Pancreas (tissue), 10 donors: ENCODE data around the gene BST1. TPM values are rescaled to one million over a fixed set of nuclear protein-coding genes. Genes with fewer than 3 reads are reported as not detected.
A peak's percentile ranks its signal among the peaks of the same experiment; 100 is the strongest.

ENCODE experiments used
- ATAC-seq, 4 donors: fragments of 200-7000 bp; cut with Tn5 transposase; one replicate each; pipeline versions ENCODE4 v1.8.0 to v1.9.1; 2020; ENCODE audit warnings: mild to moderate bottlenecking in 4 of 4, moderate library complexity in 4 of 4
- DNase-seq, 6 donors: peaks; one replicate each; pipeline ENCODE4 v3.0.0-alpha.2; 2020
- FAIRE-seq: peaks from 2 replicates; lab custom pipeline; 2012; peaks lifted over from hg19 to GRCh38; lab: Jason Lieb, UNC
- H3K27ac ChIP-seq, 4 donors: fragments of 200-600 bp; sonication (generic); 1 replicate in 3 of 4; 2 replicates in 1 of 4; pipeline versions ENCODE4 v1.5.0 to v1.8.0; 2020
- H3K27me3 ChIP-seq, 4 donors: fragments of 200-600 bp; one replicate each; pipeline ENCODE4 v1.8.0; 2021
- H3K36me3 ChIP-seq, 3 donors: fragments of 200-600 bp; sonication (generic) in 1 of 3; one replicate each; pipeline versions ENCODE4 v1.5.0 to v1.8.0; 2020 to 2021
- H3K4me1 ChIP-seq, 3 donors: fragments of 200-600 bp; one replicate each; pipeline ENCODE4 v1.8.0; 2021
- H3K4me3 ChIP-seq, 4 donors: fragments of 200-600 bp; sonication (generic) in 2 of 4; one replicate each; pipeline versions ENCODE4 v1.5.0 to v1.8.0; 2020 to 2021
- H3K9me3 ChIP-seq, 4 donors: fragments of 200-600 bp; one replicate each; pipeline ENCODE4 v1.8.0; 2021
- CTCF ChIP-seq, 4 donors: fragments of 200-600 bp; sonication (generic) in 3 of 4; IDR thresholded peaks; one replicate each; pipeline versions ENCODE4 v1.5.0 to v1.8.0; 2021; ENCODE audit warnings: antibody characterized with exemption in 4 of 4
- WGBS, 2 donors: extraction: QIAGEN DNeasy Blood & Tissue Kit; methylation state at CpG; one replicate each; pipeline ENCODE4 v1.1.7; 2013; 5-methylcytosine and 5-hydroxymethylcytosine counted together
- intact Hi-C, 3 donors: fragments of 100-400 bp; cut with DNase I; formaldehyde crosslinking; loops; one replicate each; pipeline versions ENCODE4 v1.11.1 to v1.14.2; 2022
- polyA plus RNA-seq, 2 donors: library from polyadenylated mRNA; stranded (reverse); fragments of 200-250 nt; gene quantifications; one replicate each; pipeline ENCODE4 v1.2.3, GENCODE V29; 2013
- total RNA-seq, 6 donors: library from RNA; stranded (reverse); fragmentation: NEBNext Ultra II Directional in 4 of 6; extraction: Animal tissue kit (Norgen Biotek cat#: 25700) in 4 of 6; gene quantifications; one replicate each; pipeline versions ENCODE4 v1.2.1 to v1.2.4, GENCODE V29; 2021 to 2023
- donor health status: healthy with polysubstance abuse.
- donor health status: DM: no; HTN: no; CAD: no; lungs with moderate emphysema.
- donor health status: DM: no; HTN: no; CAD: no.
- donor health status: control.
- donor health status: control.
- donor health status: Bipolar disorder and iron deficiency.
- donor health status: DM: yes; HTN: yes; CAD: no.
- donor health status: DM: no; HTN: no; CAD: no.
- donor health status: DM: no; HTN: no; CAD: no.
- donor health status: DM: yes; HTN: yes; CAD: no.

The BST1 gene
- total and polyA plus RNA-seq, 8 donors: 0.24 to 2.8 (median 0.49) TPM

GRCh38 chr4:15674926-15675325 lies 27.9 kb upstream of the BST1 start:
- no peak overlapping the region for H3K4me3 ChIP-seq
- H3K4me1 ChIP-seq: peaks cover 0 to 4% (median 0%) of the 10 kb centered on the region in 3 donors
- no peak for ATAC-seq
- no peaks in the 10 kb centered on the region for H3K9me3 ChIP-seq
- H3K27me3 ChIP-seq: no peaks in the 10 kb centered on the region
- DNase-seq: no peak
- 82 to 88% methylated on average over 4 of the region's 4 CpGs for WGBS, 2 donors
- no peak for TF ChIP-seq CTCF (IDR thresholded peaks at IDR 0.05)
- no peaks in the 10 kb centered on the region for H3K36me3 ChIP-seq
- H3K27ac ChIP-seq: no peak overlapping the region
- intact Hi-C loops: no loop called here
- FAIRE-seq: no peak

- no peak for DNase-seq
- FAIRE-seq: no peak
- H3K27ac ChIP-seq: no peak overlapping the region
- no peaks in the 10 kb centered on the region for H3K9me3 ChIP-seq
- WGBS, 2 donors: 93 to 98% methylated on average over 3 of the region's 3 CpGs
- ATAC-seq: no peak
- intact Hi-C loops: no loop called here
- H3K27me3 ChIP-seq: no peaks in the 10 kb centered on the region
- H3K36me3 ChIP-seq: no peaks in the 10 kb centered on the region
- peaks cover 0 to 4% (median 0%) of the 10 kb centered on the region in 3 donors for H3K4me1 ChIP-seq
- no peak for TF ChIP-seq CTCF (IDR thresholded peaks at IDR 0.05)
- H3K4me3 ChIP-seq: no peak overlapping the region
Measured at GRCh38 chr4:15675356-15675755, 27.5 kb upstream of the BST1 start.

GRCh38 chr4:15676039-15676438 lies 26.8 kb upstream of the BST1 start:
- no peak for TF ChIP-seq CTCF (IDR thresholded peaks at IDR 0.05)
- Histone ChIP-seq H3K27me3 (no peaks in the 10 kb centered on the region), H3K4me1 (peaks cover 0 to 4% (median 2%) of the 10 kb centered on the region in 3 donors), H3K36me3 (no peaks in the 10 kb centered on the region), H3K27ac (no peak overlapping the region), H3K4me3 (no peak overlapping the region), H3K9me3 (no peaks in the 10 kb centered on the region)
- no peak for ATAC-seq
- intact Hi-C loops: no loop called here
- 88 to 97% methylated on average over 1 of the region's 1 CpG for WGBS, 2 donors
- no peak for DNase-seq
- FAIRE-seq: no peak

DNA sequence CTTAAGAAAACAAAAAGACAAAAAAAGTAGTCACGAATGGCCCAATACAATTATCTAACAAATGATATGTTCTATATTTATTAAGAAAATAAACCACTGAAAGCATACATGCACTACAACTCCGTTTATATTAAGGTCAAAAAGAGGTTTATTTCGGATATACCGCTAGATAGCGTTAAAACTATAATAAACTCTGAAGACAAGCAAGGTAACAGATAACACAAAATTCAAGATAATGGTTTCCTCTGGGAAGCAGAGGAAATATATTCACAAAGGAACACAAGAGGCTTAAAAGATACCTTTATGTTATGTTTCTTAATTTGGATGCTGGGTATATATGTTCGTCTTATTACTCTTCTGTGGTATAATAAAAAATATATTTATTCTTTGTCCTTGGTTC lies 26.0 kb upstream of the BST1 start:
- no peak for ATAC-seq
- no peak overlapping the region for H3K4me3 ChIP-seq
- H3K27ac ChIP-seq: peak overlapping the region in 1 of 4 donors; percentile 61
- intact Hi-C loops: no loop called here
- no peaks in the 10 kb centered on the region for H3K9me3 ChIP-seq
- H3K27me3 ChIP-seq: no peaks in the 10 kb centered on the region
- no peak for DNase-seq
- no peak for FAIRE-seq
- H3K36me3 ChIP-seq: no peaks in the 10 kb centered on the region
- TF ChIP-seq CTCF (IDR thresholded peaks at IDR 0.05): no peak
- 86 to 89% methylated on average over 6 of the region's 6 CpGs for WGBS, 2 donors
- peaks cover 0 to 4% (median 4%) of the 10 kb centered on the region in 3 donors for H3K4me1 ChIP-seq

GRCh38 chr4:15677507-15677988 lies 25.3 kb upstream of the BST1 start:
- DNase-seq: peak in 4 of 6 donors; percentile 56 to 79 (median 64)
- ATAC-seq: peak; percentile 44 to 60 (median 52)
- peaks cover 0 to 7% (median 6%) of the 10 kb centered on the region in 3 donors for H3K4me1 ChIP-seq
- TF ChIP-seq CTCF (IDR thresholded peaks at IDR 0.05): no peak
- H3K36me3 ChIP-seq: no peaks in the 10 kb centered on the region
- H3K4me3 ChIP-seq: no peak overlapping the region
- intact Hi-C loops: no loop called here
- peak overlapping the region in 2 of 4 donors; percentile 59 to 61 for H3K27ac ChIP-seq
- 29 to 30% methylated on average over 2 of the region's 2 CpGs for WGBS, 2 donors
- FAIRE-seq: no peak
- no peaks in the 10 kb centered on the region for H3K27me3 ChIP-seq
- H3K9me3 ChIP-seq: no peaks in the 10 kb centered on the region
